Measurements from ENCODE around the gene LVRN. TPM values are rescaled to one million over a fixed set of nuclear protein-coding genes. Genes with fewer than 3 reads are reported as not detected.

LVRN gene
- total RNA-seq, 4 donors from 2014 or later: 4.2 to 15.9 (median 11.7) TPM

- Histone ChIP-seq H3K9me3 (no peaks in the 10 kb centered on the region), H3K4me1 (no peaks in the 10 kb centered on the region), H3K36me3 (no peaks in the 10 kb centered on the region), H3K27me3 (no peaks in the 10 kb centered on the region), H3K27ac (no peak overlapping the region), H3K4me3 (no peak overlapping the region)
- TF ChIP-seq POLR2A (IDR thresholded peaks at IDR 0.05): no peak
- TF ChIP-seq EP300 (IDR thresholded peaks at IDR 0.05): no peak
- TF ChIP-seq CTCF (IDR thresholded peaks at IDR 0.05): no peak
- WGBS, 2 donors: 87 to 95% methylated on average over 1 of the region's 1 CpG
- no peak for DNase-seq (ENCODE audit: low spot score in 2 of 2)
These were observed 13.2 kb upstream of the LVRN start for GRCh38 chr5:115949096-115949495.

GRCh38 chr5:115952588-115952987 lies 9.7 kb upstream of the LVRN start:
- TF ChIP-seq EP300 (IDR thresholded peaks at IDR 0.05) (no peak), POLR2A (IDR thresholded peaks at IDR 0.05) (no peak), CTCF (IDR thresholded peaks at IDR 0.05) (no peak)
- no peak for DNase-seq (ENCODE audit: low spot score in 2 of 2)
- 33 to 80% methylated on average over 4 of the region's 4 CpGs for WGBS, 2 donors

GRCh38 chr5:115954144-115954543 lies 8.1 kb upstream of the LVRN start:
- H3K27me3 ChIP-seq: peaks cover 0 to 36% of the 10 kb centered on the region in 2 donors
- H3K9me3 ChIP-seq: no peaks in the 10 kb centered on the region
- H3K4me1 ChIP-seq: no peaks in the 10 kb centered on the region
- no peak for DNase-seq (ENCODE audit: low spot score in 2 of 2)
- H3K36me3 ChIP-seq: no peaks in the 10 kb centered on the region
- H3K4me3 ChIP-seq: no peak overlapping the region
- TF ChIP-seq CTCF (IDR thresholded peaks at IDR 0.05): no peak
- no peak for TF ChIP-seq POLR2A (IDR thresholded peaks at IDR 0.05)
- TF ChIP-seq EP300 (IDR thresholded peaks at IDR 0.05): no peak
- H3K27ac ChIP-seq: no peak overlapping the region

More at GRCh38 chr5:115952588-115952987, 9.7 kb upstream of the LVRN start:
- H3K4me3 ChIP-seq: no peak overlapping the region
- H3K36me3 ChIP-seq: no peaks in the 10 kb centered on the region
- peaks cover 0 to 22% of the 10 kb centered on the region in 2 donors for H3K27me3 ChIP-seq
- no peaks in the 10 kb centered on the region for H3K9me3 ChIP-seq
- H3K4me1 ChIP-seq: no peaks in the 10 kb centered on the region
- H3K27ac ChIP-seq: no peak overlapping the region

- no peak overlapping the region for H3K4me3 ChIP-seq
- no peak for TF ChIP-seq EP300 (IDR thresholded peaks at IDR 0.05)
- TF ChIP-seq POLR2A (IDR thresholded peaks at IDR 0.05): no peak
- no peak for TF ChIP-seq CTCF (IDR thresholded peaks at IDR 0.05)
- no peak for DNase-seq (ENCODE audit: low spot score in 2 of 2)
- no peaks in the 10 kb centered on the region for H3K36me3 ChIP-seq
- peaks cover 0 to 64% of the 10 kb centered on the region in 2 donors for H3K27me3 ChIP-seq
- H3K4me1 ChIP-seq: peaks cover 0 to 12% (median 0%) of the 10 kb centered on the region in 4 donors
- WGBS, 2 donors: 63 to 92% methylated on average over 6 of the region's 6 CpGs
- H3K9me3 ChIP-seq: no peaks in the 10 kb centered on the region
- no peak overlapping the region for H3K27ac ChIP-seq
These were observed 5.3 kb upstream of the LVRN start for GRCh38 chr5:115956957-115957356.

GRCh38 chr5:115961381-115962238 lies 665 bp upstream of the LVRN start:
- H3K27me3 ChIP-seq: peaks cover 0 to 88% of the 10 kb centered on the region in 2 donors
- H3K4me3 ChIP-seq: peak overlapping the region in 3 of 4 donors; percentile 14 to 47 (median 41)

More at GRCh38 chr5:115961381-115962238, 665 bp upstream of the LVRN start:
- Histone ChIP-seq H3K9me3 (no peaks in the 10 kb centered on the region), H3K36me3 (no peaks in the 10 kb centered on the region), H3K4me1 (peaks cover 0 to 28% (median 4%) of the 10 kb centered on the region in 4 donors), H3K27ac (peak overlapping the region in 1 of 4 donors; percentile 41)
- no peak for TF ChIP-seq POLR2A (IDR thresholded peaks at IDR 0.05)
- no peak for TF ChIP-seq CTCF (IDR thresholded peaks at IDR 0.05)
- no peak for TF ChIP-seq EP300 (IDR thresholded peaks at IDR 0.05)
- 11% methylated on average over 38 to 42 of the region's 42 CpGs for WGBS, 2 donors
- DNase-seq (ENCODE audit: low spot score in 2 of 2): no peak

All from tibial nerve (tissue), 4 donors.